HG03442 (cell line): ENCODE results near the gene SCUBE1.

Source experiments
- ATAC-seq: cut with Tn5 transposase; IDR thresholded peaks from one replicate; pipeline ENCODE4 v1.9.1; 2021; ENCODE audit warnings: mild to moderate bottlenecking, moderate library complexity; ENCODE audit not compliant: unreplicated experiment

The SCUBE1 gene

GRCh38 chr22:43206509-43207161 is 136.5 kb downstream of the SCUBE1 start:
- no peak for ATAC-seq

- ATAC-seq: no peak
Measured at GRCh38 chr22:43205748-43206508, 137.2 kb downstream of the SCUBE1 start.

GRCh38 chr22:43205261-43205691 is 137.9 kb downstream of the SCUBE1 start:
- no peak for ATAC-seq

DNA sequence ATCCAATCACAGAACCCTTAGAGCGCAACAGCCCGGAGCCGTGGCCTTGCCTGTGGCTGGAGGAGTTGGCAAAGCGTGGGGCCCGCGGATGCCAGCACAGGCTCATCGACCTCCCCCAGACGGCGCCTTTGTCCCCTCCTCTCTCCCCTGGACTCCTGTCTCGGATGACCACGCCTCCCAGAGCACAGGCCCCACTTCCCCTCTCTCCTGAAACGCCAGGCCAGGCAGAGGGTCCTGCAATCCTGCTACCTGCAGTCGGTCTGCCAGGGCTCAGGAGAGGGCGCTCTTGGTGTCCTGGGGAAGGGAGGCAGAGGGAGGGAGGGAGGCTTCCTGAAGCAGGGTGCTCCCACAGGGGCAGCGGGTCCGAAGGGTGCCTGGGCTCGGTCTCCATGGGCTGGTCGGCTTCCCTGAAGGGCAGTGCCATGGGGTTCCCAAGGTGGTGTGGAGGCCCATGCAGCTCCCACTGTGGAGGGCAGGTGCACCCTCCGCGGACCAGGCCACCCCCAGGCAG is 139.6 kb downstream of the SCUBE1 start:
- ATAC-seq: no peak

GRCh38 chr22:43202756-43203410 is 140.3 kb downstream of the SCUBE1 start:
- ATAC-seq: no peak

DNA sequence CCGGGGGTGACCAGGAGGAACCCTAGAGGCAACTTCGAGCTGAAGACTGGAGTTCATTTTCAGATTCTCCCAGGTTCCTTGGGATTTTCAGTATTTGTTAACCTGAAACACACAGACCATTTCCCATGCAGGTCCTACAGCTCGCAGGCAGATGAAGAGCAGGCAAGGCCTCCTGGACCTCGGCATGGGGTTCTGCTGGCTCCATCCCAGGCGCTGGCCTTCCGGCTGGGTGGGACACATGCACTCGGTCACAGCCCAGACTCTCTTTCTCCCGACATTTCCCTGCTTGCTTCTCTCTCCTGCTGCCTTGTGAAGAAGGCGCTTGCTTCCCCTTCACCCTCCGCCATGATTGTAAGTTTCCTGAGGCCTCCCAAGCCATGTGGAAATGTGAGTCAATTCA is 140.8 kb downstream of the SCUBE1 start:
- no peak for ATAC-seq

DNA sequence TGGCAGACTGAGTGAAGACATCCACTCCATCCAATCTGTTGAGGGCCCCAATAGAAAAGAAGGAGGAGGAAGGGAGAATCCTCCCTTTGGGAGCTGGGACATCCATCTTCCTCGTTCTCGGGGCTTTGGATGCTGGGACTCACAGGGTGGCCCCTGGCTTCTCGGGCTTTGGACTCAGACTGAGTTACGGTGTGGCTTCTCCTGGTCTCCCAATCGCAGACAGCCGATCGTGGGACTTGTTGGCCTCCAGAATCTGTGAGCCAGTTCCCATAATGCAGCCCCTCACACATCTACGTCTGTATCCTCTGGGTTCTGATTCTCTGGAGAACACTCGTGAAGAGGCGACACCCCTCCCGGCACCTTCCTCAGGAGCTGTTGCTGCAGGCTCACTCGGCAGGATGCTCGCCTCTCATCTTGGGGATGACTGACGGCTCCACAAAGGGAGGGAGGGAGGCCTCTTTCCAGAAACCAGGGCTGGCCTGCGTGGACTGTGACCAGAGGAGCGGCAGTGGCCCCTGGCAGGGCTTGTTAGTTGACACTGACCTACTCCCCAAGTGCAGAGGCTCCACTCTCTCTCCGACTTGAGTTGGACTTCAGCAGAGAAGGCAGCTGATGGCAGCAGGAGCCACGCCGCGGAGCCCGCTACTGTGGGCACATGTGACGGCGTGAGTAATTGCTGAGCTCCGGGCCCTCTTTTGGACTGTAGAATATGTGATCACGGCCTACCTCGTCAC is 141.5 kb downstream of the SCUBE1 start:
- ATAC-seq: no peak

- ATAC-seq: no peak
Measured at GRCh38 chr22:43200555-43200954, 142.6 kb downstream of the SCUBE1 start.

DNA sequence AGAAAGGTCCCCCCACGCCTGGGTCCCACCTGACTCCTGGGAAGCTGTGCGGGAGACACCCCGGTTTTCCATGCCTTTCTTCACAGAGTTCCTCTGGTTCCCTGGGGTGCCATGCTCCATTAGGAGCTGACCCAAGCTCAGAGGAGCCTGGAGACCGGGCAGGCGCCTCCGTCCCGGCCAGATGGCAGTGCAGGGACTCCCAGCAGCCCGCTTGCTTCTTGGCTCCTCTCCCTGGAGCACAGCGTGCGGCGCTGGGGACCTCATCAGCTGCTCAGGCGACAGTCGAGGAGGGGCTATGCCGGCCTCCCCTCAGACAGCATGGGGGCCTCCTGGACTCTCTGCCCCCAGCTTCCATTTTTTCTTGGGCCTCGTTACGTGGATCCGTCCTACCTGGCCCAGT is 143.1 kb downstream of the SCUBE1 start:
- no peak for ATAC-seq

- ATAC-seq: no peak
Measured at GRCh38 chr22:43199541-43199940, 143.6 kb downstream of the SCUBE1 start.

DNA sequence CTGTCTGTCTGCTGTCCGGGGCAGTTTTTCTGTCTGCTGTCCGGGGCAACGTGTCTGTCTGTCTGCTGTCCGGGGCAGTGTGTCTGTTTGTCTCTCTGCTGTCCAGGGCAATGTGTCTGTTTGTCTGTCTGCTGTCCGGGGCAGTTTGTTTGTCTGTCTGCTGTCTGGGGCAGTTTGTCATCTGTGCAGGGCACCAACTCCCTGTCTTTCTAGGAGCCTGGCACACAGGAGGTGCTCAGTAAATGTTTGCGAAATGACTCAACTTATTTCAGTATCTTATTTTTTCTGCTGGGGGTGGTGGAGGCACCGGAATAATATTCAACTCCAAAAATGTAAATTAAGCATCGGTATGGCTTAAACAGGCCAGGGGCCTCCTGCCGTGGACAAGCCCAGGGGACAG is 144.2 kb downstream of the SCUBE1 start:
- ATAC-seq: no peak

GRCh38 chr22:43198126-43198525 is 145.0 kb downstream of the SCUBE1 start:
- ATAC-seq: no peak

- no peak for ATAC-seq
Measured at GRCh38 chr22:43197271-43197941, 145.8 kb downstream of the SCUBE1 start.

DNA sequence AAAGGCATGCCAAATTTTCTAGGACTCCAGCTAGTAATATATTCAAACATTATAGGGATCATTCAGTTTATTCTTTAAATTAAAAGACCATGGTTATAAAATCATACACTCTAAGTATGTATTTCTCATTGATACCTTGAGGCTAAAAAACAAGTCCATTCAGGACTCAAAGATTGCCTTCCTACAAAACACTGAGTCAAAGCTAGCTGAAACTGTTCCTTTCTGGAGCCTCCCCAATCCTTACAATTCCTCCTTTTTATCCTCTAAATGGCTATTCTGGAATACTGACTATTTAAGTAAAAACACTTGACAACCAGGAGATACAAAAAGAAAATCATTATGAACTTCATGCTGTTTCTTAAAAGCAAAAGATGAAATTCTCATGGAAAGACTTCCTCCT is 151.3 kb downstream of the SCUBE1 start:
- ATAC-seq: no peak

- no peak for ATAC-seq
Measured at GRCh38 chr22:43188829-43189545, 154.2 kb downstream of the SCUBE1 start.

DNA sequence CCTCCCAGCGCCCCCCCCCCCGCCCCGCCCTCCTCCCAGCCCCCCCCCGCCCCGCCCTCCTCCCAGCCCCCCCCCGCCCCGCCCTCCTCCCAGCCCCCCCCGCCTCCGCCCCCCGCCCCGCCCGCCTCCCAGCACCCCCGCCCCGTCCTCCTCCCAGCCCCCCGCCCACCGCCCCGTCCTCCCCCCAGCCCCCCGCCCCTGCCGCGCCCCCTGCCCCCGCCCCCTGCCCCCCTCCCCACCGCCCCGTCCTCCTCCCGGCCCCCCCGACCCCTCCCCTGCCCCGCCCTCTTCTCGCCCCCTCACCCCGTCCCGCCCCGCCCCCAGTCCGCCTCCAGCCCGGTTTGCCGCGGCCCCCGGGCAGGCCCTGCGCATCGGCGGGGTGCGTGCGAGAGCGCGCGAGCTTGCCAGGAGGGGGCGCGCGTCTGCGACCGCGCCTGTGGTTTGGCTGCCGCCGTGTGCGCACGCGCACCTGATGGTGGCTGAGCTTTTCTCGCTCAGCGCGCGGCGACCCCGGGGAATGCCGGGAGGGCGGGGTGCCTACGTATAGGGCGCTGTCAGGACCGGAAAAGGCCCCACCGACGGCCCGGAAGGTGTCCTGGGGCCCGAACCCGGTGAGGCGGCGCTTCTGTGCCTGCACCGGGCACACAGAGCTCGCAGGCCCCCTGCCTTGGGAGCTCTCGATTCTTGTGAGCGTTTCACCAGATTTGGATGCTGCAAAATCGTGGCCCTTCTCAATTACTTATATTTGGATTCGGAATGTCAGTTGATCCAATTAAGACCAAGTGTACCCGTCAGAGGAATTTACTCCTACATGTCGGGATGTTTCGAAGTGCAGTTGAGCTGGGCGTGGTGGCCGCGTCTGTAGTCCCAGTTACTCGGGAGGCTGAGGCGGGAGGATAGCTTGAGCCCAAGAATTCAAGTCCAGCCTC is 155.7 kb downstream of the SCUBE1 start:
- ATAC-seq: peak; percentile 78

- ATAC-seq: peak; percentile 39
Measured at GRCh38 chr22:43186272-43187170, 156.7 kb downstream of the SCUBE1 start, which contains the start of gene TTLL12. TTLL12 (minus strand) TSS chr22:43187134; CDS start chr22:43187069, 65 bp downstream.

GRCh38 chr22:43185860-43186261 is 157.3 kb downstream of the SCUBE1 start:
- ATAC-seq: no peak
